Right kidney (tissue), 1 donor: ENCODE results near the gene PIK3CG.

Source experiments
- DNase-seq: peaks from one replicate; pipeline ENCODE4 v3.0.0-alpha.2; 2016

PIK3CG gene

GRCh38 chr7:106858618-106859532 is 6.2 kb upstream of the PIK3CG start:
- DNase-seq = no peak

GRCh38 chr7:106862317-106863089 is 2.6 kb upstream of the PIK3CG start:
- DNase-seq = no peak

GRCh38 chr7:106863274-106863997 is 1.6 kb upstream of the PIK3CG start:
- no peak for DNase-seq

GRCh38 chr7:106864298-106865081 is 592 bp upstream of the PIK3CG start:
- DNase-seq = no peak

GRCh38 chr7:106866298-106867281 is 1.5 kb downstream of the PIK3CG start:
- no peak for DNase-seq

- DNase-seq = no peak
Observed at GRCh38 chr7:106867641-106868351, 2.7 kb downstream of the PIK3CG start.

GRCh38 chr7:106868364-106868763 is 3.3 kb downstream of the PIK3CG start:
- DNase-seq = no peak

GRCh38 chr7:106869954-106870353 is 4.9 kb downstream of the PIK3CG start:
- DNase-seq = no peak

- DNase-seq = no peak
Observed at GRCh38 chr7:106870528-106870927, 5.4 kb downstream of the PIK3CG start.

GRCh38 chr7:106870983-106871410 is 5.9 kb downstream of the PIK3CG start:
- no peak for DNase-seq

GRCh38 chr7:106871793-106872571 is 6.9 kb downstream of the PIK3CG start:
- no peak for DNase-seq

- no peak for DNase-seq
Observed at GRCh38 chr7:106872763-106873162, 7.7 kb downstream of the PIK3CG start.

GRCh38 chr7:106874076-106874475 is 9.0 kb downstream of the PIK3CG start:
- DNase-seq = no peak

- no peak for DNase-seq
Observed at GRCh38 chr7:106875508-106875907, 10.4 kb downstream of the PIK3CG start.

- no peak for DNase-seq
Observed at GRCh38 chr7:106878748-106879439, 13.8 kb downstream of the PIK3CG start.

GRCh38 chr7:106881984-106882383 is 16.9 kb downstream of the PIK3CG start:
- no peak for DNase-seq

- no peak for DNase-seq
Observed at GRCh38 chr7:106883456-106884026, 18.5 kb downstream of the PIK3CG start.

- DNase-seq = no peak
Observed at GRCh38 chr7:106885652-106886051, 20.6 kb downstream of the PIK3CG start.
